ENCODE measurements around the gene PDXP. TPM values are rescaled to one million over a fixed set of nuclear protein-coding genes. Genes with fewer than 3 reads are reported as not detected.

The PDXP gene
- total and polyA plus RNA-seq, 2 donors (not counting 3 experiments of a cell fraction or from before 2014, with no cell fraction given), result 18.0 to 20.0 TPM

- no peak for DNase-seq (ENCODE audit: low read depth, low spot score)
- Histone ChIP-seq H3K4me2 (ENCODE audit: insufficient read depth, low read length) (no peak overlapping the region), H3K27me3 (ENCODE audit: control insufficient read depth in 2 of 2, insufficient read depth in 2 of 2, low read length in 2 of 2) (no peaks in the 10 kb centered on the region), H3K9ac (replicated peaks; ENCODE audit: extremely low read depth, insufficient read depth, low read length) (no peak overlapping the region), H3K9me3 (replicated peaks; ENCODE audit: control insufficient read depth, insufficient read depth, low read length) (no peaks in the 10 kb centered on the region), H3K4me3 (replicated peaks in 1 of 3; ENCODE audit: insufficient read depth in 1 of 3, low read depth in 1 of 3, low read length in 3 of 3) (no peak overlapping the region), H2AFZ (ENCODE audit: low read depth, low read length) (no peak overlapping the region), H3K36me3 (ENCODE audit: control insufficient read depth in 2 of 2, extremely low read depth in 1 of 2, insufficient read depth in 2 of 2, low read length in 2 of 2) (peaks cover 3 to 14% of the 10 kb centered on the region in 2 experiments), H3K9me1 (replicated peaks; ENCODE audit: control insufficient read depth, extremely low read depth, insufficient read depth, low read length) (no peaks in the 10 kb centered on the region), H3K4me1 (ENCODE audit: control insufficient read depth, extremely low read depth, insufficient read depth, low read length) (peaks cover 7% of the 10 kb centered on the region), H4K20me1 (replicated peaks; ENCODE audit: control insufficient read depth, extremely low read depth, insufficient read depth, low read length) (no peaks in the 10 kb centered on the region), H3K27ac (ENCODE audit: insufficient read depth, low read depth, low read length) (no peak overlapping the region), H3K79me2 (ENCODE audit: control insufficient read depth, insufficient read depth, low read length) (no peaks in the 10 kb centered on the region)
- ChIA-PET CTCF (interaction anchor here (0.7 kb wide), 1 partner anchor 169 kb away, joined by 3 read pairs; no protein-coding TSS in a partner anchor), POLR2A (no interaction called here)
- BruUV-seq (replicated peaks), result no TSS peak
- intact Hi-C loops (cut with micrococcal nuclease), result no loop called here
- FAIRE-seq, result no peak
- dilution Hi-C loops (cut with MboI; ENCODE audit: extremely low pct_ligation_motif_present, low sequenced_read_pairs), result no loop called here
- TF ChIP-seq, protein P1, sequence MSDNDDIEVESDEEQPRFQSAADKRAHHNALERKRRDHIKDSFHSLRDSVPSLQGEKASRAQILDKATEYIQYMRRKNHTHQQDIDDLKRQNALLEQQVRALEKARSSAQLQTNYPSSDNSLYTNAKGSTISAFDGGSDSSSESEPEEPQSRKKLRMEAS (IDR thresholded peaks at IDR 0.05; ENCODE audit: insufficient read depth, insufficient read length), result no peak
- TF ChIP-seq GATA2 (IDR thresholded peaks at IDR 0.05; ENCODE audit: insufficient read depth, insufficient read length, low read depth, low read length) (no peak), MYC (IDR thresholded peaks at IDR 0.05; ENCODE audit: low read depth, low read length) (no peak), POLR2AphosphoS5 (IDR thresholded peaks at IDR 0.05; ENCODE audit: insufficient read depth, low read depth, low read length) (no peak), FOS (IDR thresholded peaks at IDR 0.05; ENCODE audit: borderline replicate concordance, insufficient read depth, low read length) (no peak), EZH2 (IDR thresholded peaks at IDR 0.05; ENCODE audit: borderline replicate concordance, low read depth, low read length, severe bottlenecking) (no peak)
Observed at GRCh38 chr22:37624017-37624365, 34.5 kb upstream of the PDXP start.

DNA sequence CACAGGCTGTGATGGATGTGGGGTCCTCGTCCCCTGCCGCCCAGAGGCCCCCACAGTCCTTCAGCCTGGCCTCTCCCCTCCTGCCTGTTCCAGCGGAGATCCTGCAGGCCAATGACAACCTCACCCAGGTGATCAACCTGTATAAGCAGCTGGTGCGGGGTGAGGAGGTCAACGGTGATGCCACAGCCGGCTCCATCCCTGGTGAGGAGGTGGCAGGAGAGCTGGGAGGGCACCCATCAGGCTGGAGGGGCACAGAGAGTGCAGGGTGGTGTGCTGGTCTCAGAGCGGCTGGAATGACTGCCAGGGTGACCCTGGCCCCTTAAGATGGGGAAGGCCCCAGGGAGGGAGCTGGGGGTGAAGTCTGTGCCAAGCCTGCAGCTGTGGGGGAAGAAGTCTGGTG, 33.6 kb upstream of the PDXP start:
- intact Hi-C loops (cut with micrococcal nuclease) (no loop called here), dilution Hi-C loops (cut with MboI; ENCODE audit: extremely low pct_ligation_motif_present, low sequenced_read_pairs) (no loop called here)
- ChIA-PET CTCF (interaction anchor here (0.6 to 3.3 kb wide), 6 partner anchors 12 to 167 kb away, joined by 3 to 28 read pairs (median 6); no protein-coding TSS in a partner anchor), POLR2A (interaction anchor here (1.1 kb wide), 1 partner anchor 18 kb away, joined by 4 read pairs; no protein-coding TSS in a partner anchor)
- TF ChIP-seq JUN (IDR thresholded peaks at IDR 0.05; ENCODE audit: borderline replicate concordance, insufficient read depth, insufficient read length, low read depth) (no peak), FOS (IDR thresholded peaks at IDR 0.05; ENCODE audit: borderline replicate concordance, insufficient read depth, low read length) (no peak), GATA2 (IDR thresholded peaks at IDR 0.05; ENCODE audit: insufficient read depth, insufficient read length, low read depth, low read length) (no peak), MYC (IDR thresholded peaks at IDR 0.05; ENCODE audit: low read depth, low read length) (no peak), POLR2A (IDR thresholded peaks at IDR 0.05; ENCODE audit: low read depth, low read length) (no peak), POLR2AphosphoS5 (IDR thresholded peaks at IDR 0.05; ENCODE audit: insufficient read depth, low read depth, low read length) (no peak), EZH2 (IDR thresholded peaks at IDR 0.05; ENCODE audit: borderline replicate concordance, low read depth, low read length, severe bottlenecking) (no peak)
- TF ChIP-seq, protein P1 (IDR thresholded peaks at IDR 0.05; ENCODE audit: insufficient read depth, insufficient read length), result no peak
- TF ChIP-seq, protein P2, sequence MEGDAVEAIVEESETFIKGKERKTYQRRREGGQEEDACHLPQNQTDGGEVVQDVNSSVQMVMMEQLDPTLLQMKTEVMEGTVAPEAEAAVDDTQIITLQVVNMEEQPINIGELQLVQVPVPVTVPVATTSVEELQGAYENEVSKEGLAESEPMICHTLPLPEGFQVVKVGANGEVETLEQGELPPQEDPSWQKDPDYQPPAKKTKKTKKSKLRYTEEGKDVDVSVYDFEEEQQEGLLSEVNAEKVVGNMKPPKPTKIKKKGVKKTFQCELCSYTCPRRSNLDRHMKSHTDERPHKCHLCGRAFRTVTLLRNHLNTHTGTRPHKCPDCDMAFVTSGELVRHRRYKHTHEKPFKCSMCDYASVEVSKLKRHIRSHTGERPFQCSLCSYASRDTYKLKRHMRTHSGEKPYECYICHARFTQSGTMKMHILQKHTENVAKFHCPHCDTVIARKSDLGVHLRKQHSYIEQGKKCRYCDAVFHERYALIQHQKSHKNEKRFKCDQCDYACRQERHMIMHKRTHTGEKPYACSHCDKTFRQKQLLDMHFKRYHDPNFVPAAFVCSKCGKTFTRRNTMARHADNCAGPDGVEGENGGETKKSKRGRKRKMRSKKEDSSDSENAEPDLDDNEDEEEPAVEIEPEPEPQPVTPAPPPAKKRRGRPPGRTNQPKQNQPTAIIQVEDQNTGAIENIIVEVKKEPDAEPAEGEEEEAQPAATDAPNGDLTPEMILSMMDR (IDR thresholded peaks at IDR 0.05; ENCODE audit: extremely low read depth in 1 of 2, insufficient read depth in 1 of 2, low read depth in 1 of 2, low read length in 2 of 2), result no peak
- Histone ChIP-seq H2AFZ (ENCODE audit: low read depth, low read length) (no peak overlapping the region), H3K9me1 (replicated peaks; ENCODE audit: control insufficient read depth, extremely low read depth, insufficient read depth, low read length) (no peaks in the 10 kb centered on the region), H3K36me3 (ENCODE audit: control insufficient read depth in 2 of 2, extremely low read depth in 1 of 2, insufficient read depth in 2 of 2, low read length in 2 of 2) (peaks cover 3 to 12% of the 10 kb centered on the region in 2 experiments), H3K4me1 (ENCODE audit: control insufficient read depth, extremely low read depth, insufficient read depth, low read length) (peaks cover 7% of the 10 kb centered on the region), H3K27ac (ENCODE audit: insufficient read depth, low read depth, low read length) (no peak overlapping the region), H3K9ac (replicated peaks; ENCODE audit: extremely low read depth, insufficient read depth, low read length) (no peak overlapping the region), H3K4me2 (ENCODE audit: insufficient read depth, low read length) (no peak overlapping the region), H3K9me3 (replicated peaks; ENCODE audit: control insufficient read depth, insufficient read depth, low read length) (no peaks in the 10 kb centered on the region), H3K4me3 (replicated peaks in 1 of 3; ENCODE audit: insufficient read depth in 1 of 3, low read depth in 1 of 3, low read length in 3 of 3) (no peak overlapping the region), H3K79me2 (ENCODE audit: control insufficient read depth, insufficient read depth, low read length) (no peaks in the 10 kb centered on the region), H3K27me3 (ENCODE audit: control insufficient read depth in 2 of 2, insufficient read depth in 2 of 2, low read length in 2 of 2) (no peaks in the 10 kb centered on the region), H4K20me1 (replicated peaks; ENCODE audit: control insufficient read depth, extremely low read depth, insufficient read depth, low read length) (no peaks in the 10 kb centered on the region)
- DNase-seq (ENCODE audit: low read depth, low spot score) (no peak), FAIRE-seq (no peak)
- BruUV-seq (replicated peaks), result no TSS peak

Measured in endothelial cell of umbilical vein (primary cell).